Measurements from ENCODE around the gene UNC5CL. TPM values are rescaled to one million over a fixed set of nuclear protein-coding genes. Genes with fewer than 3 reads are reported as not detected.
"Not testable (repeated sequence)": the region's sequence is repeated elsewhere in the genome, so short reads cannot be mapped to it uniquely, and the experiment has no call there.

UNC5CL gene
- total RNA-seq, 1 donor from 2014 or later = 2.2 TPM

- no peak for DNase-seq (ENCODE audit: low read depth)
- no peak overlapping the region for H3K4me3 ChIP-seq (ENCODE audit: low read depth, low read length)
- no peak for TF ChIP-seq CTCF (conservative IDR thresholded peaks at IDR 0.05; ENCODE audit: low read depth, low read length)
Observed at GRCh38 chr6:41011673-41012072, 27.3 kb downstream of the UNC5CL start.

- DNase-seq (ENCODE audit: low read depth) = no peak
- H3K4me3 ChIP-seq (ENCODE audit: low read depth, low read length) = no peak overlapping the region
- no peak for TF ChIP-seq CTCF (conservative IDR thresholded peaks at IDR 0.05; ENCODE audit: low read depth, low read length)
Observed at GRCh38 chr6:41009669-41010068, 29.4 kb downstream of the UNC5CL start.

- no peak for TF ChIP-seq CTCF (conservative IDR thresholded peaks at IDR 0.05; ENCODE audit: low read depth, low read length)
Observed at GRCh38 chr6:41008011-41008410, 31.0 kb downstream of the UNC5CL start.

GRCh38 chr6:41006980-41007379 is 32.0 kb downstream of the UNC5CL start:
- DNase-seq (ENCODE audit: low read depth); H3K4me3 ChIP-seq (ENCODE audit: low read depth, low read length): not testable (repeated sequence)

More at GRCh38 chr6:41008011-41008410, 31.0 kb downstream of the UNC5CL start:
- DNase-seq (ENCODE audit: low read depth) = no peak
- H3K4me3 ChIP-seq (ENCODE audit: low read depth, low read length) = no peak overlapping the region

GRCh38 chr6:41006217-41006616 is 32.8 kb downstream of the UNC5CL start:
- TF ChIP-seq CTCF (conservative IDR thresholded peaks at IDR 0.05; ENCODE audit: low read depth, low read length) = peak; percentile 68
- DNase-seq (ENCODE audit: low read depth); H3K4me3 ChIP-seq (ENCODE audit: low read depth, low read length): not testable (repeated sequence)

- H3K4me3 ChIP-seq (ENCODE audit: low read depth, low read length) = no peak overlapping the region
- TF ChIP-seq CTCF (conservative IDR thresholded peaks at IDR 0.05; ENCODE audit: low read depth, low read length) = no peak
- no peak for DNase-seq (ENCODE audit: low read depth)
Observed at GRCh38 chr6:41002168-41002567, 36.9 kb downstream of the UNC5CL start.

- DNase-seq (ENCODE audit: low read depth) = no peak
- TF ChIP-seq CTCF (conservative IDR thresholded peaks at IDR 0.05; ENCODE audit: low read depth, low read length) = no peak
- H3K4me3 ChIP-seq (ENCODE audit: low read depth, low read length) = no peak overlapping the region
Observed at GRCh38 chr6:41000248-41000647, 38.8 kb downstream of the UNC5CL start.

GRCh38 chr6:40999569-40999968 is 39.5 kb downstream of the UNC5CL start:
- no peak overlapping the region for H3K4me3 ChIP-seq (ENCODE audit: low read depth, low read length)
- TF ChIP-seq CTCF (conservative IDR thresholded peaks at IDR 0.05; ENCODE audit: low read depth, low read length) = peak; percentile 58
- DNase-seq (ENCODE audit: low read depth) = no peak

Data from epithelial cell of proximal tubule (primary cell).